ENCODE measurements around the gene DSE.

DSE gene

DNA sequence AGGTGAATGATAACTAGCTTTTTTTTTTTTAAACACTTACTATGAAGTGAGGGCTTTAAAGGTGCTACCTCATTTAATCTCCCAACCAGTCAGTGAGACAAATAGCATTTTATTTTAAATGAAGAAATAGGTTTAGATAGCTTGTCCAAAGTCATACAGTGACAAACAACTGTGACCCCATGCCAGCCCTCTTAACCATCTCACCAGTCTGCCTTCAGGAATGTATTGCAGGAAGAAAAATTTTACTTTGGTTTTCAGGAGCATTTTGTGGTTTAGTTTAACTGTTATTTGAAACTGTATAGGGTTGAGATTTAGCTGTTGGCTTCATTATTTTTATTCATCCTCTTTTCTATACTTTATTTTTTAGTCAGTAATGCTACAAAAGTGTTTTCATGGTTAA lies 18.6 kb downstream of the DSE start:
- DNase-seq: no peak

DNA sequence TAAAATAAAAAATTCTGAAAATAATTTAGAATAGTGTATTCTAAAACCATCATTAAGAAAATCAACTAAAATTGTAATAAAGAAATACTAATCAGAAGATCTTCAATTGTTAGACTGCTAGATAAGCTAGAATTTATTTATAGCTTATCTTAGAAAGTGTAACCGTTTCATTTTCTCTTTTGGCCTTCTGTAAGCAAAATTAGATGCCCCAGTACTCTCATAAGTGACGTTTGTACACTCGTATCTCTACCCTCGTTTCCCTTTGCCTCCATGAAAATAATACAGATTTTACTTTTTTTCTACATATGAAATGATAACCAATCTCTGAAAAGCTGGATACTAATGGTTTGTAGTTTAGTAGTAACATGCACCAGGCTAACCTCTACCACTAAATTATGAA lies 19.8 kb downstream of the DSE start:
- DNase-seq: no peak

DNA sequence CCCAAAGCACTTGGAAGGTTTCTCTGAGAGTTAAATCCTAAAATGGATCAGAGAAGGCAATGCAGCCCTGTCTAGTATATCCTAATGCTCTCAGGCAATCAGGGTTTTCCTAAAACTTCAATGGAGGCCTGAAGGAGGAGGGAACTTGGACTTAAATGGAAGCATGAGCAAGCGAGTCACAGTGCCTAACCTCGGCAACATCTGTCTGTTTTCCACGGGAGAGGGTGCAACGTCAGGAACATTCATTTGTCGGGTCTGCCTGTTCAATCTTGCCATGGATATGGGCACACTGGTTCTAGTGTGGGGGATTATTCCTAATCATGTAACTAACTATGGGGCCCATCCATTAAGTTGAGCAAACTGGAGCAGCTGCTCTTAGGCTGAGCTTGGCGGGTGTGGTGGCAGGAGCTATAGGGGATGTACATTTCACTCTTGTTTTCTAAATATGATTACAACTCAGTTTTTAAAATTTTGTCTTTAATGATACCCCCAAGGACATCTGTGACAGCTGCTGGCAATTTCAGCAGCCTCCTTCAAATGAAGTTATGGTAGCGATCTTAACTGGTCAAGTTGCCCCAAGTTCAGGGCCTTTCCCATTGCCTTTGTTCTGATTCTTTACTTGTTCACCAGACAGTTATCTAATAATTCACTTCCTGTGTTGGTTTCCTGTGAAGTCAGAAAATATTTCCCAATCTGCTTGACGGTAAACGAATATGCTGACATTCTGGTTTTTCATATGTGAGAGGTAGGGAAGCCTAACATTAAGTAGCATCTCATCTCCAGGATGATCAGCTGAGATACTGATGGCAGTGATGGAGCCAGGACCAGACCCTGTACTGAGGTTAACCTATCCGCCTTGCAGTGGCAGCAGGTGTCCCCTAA lies 21.6 kb downstream of the DSE start:
- DNase-seq: no peak

DNA sequence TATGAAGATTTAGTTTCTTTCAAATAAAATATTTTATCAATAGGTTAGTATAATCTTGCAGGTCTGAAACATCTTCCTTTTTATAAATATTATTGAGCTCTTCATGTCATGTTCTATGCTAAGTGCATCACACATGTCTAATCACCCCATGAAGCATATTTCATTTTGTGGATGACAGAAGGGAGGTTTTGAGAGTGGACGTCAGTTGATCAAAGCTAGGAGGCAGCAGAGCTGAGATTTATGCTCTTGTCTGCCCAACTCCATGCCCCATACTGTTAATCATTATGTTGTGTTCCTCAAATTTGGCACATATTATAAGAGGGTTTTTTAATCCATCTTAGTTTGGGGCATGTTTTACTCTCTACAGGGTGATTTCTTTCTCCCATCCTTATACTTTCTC lies 22.7 kb downstream of the DSE start:
- DNase-seq: no peak

DNA sequence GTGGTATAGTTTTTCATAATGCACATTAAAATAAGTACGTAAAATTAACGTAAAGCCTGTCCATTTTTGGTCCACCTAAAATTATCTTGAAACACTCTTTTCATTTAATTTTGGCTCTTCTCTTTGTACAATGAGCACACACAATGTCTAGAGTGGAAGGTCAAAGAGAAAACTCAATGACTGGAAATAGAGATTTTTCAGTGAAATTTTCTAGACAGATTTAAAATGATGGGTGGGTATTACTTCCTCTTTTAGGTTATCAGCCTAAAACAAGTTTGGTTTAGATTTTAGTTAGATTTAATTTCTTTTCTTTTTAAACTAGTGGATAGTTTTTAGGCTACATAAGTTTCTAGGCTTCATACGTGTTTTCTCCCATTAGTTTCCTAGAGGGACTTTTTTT lies 24.9 kb downstream of the DSE start:
- no peak for DNase-seq

DNA sequence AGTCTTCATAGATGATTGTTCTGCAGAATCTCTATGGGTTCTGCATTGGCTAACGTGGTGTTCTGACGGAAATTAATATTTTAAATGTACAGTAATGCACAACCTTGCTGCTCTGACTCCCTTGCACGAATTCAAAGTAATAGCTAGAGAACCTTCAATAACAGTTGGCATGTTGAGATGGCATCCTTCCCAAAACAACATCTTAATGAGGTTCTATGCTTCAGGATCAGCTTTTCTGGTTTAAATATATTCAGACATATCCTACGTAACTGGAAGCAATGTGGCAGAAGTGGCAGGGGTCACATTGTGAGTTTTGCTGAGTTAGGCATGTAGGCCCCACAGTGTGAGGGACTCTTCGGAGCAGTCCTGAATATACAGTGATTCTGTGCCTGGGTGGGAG lies 25.7 kb downstream of the DSE start:
- no peak for DNase-seq

DNA sequence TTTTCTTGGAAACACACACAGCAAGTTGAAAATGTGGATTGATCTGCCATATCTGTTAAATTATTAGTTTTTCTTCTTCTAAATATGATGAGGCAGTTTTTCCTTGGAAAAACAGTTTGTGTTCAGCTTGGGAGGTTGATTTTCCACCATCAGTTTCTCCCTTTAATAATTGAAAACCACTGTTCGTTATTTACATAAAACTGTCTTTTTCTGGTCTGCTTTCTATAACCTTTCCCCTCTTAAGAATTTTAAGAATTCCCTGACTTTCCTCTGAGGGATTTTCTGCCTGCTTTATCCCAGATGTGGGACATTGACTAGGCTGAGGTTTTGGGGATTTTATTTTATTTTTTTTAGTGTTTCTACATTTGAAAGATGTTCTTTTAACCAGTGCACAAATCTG lies 27.2 kb downstream of the DSE start:
- peak; percentile 43 for DNase-seq

DNA sequence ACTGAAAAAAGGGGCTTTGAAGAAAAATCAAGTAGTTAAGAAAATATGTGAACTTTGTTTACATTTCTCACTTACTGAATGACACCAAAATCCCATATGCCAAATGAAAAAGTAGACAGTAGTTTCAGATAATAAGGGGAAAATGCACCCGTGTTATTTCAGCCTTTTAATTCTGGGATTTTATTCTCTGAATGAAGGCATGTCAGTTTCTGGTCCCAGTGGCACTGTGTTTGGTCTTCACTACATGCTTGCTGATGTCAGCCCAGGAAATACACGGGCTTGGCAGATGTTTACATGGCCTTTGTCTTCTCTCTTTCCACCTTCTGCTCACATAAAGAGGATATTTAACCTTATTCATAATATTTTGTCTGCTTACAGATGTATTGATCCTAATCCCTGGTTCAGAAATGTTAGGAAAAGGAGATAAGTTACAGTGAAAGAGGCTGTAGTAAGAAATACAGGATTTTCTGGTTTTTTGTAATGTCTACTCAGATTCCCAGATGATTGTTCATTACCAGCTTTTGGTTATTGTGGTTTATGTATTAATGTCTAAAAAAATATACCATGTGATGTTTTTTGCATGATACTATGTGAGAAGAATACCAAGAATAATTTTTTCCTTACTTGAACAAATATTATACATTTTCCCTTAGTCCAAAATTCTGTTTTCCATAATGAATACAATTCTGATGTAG lies 27.7 kb downstream of the DSE start:
- DNase-seq: peak; percentile 54

DNA sequence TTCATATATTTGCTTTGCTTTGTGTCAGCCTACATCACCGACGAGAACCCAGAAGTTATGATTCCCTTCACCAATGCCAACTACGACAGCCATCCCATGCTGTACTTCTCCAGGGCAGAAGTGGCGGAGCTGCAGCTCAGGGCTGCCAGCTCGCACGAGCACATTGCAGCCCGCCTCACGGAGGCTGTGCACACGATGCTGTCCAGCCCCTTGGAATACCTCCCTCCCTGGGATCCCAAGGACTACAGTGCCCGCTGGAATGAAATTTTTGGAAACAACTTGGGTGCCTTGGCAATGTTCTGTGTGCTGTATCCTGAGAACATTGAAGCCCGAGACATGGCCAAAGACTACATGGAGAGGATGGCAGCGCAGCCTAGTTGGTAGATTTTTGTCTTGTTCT lies 28.5 kb downstream of the DSE start:
- no peak for DNase-seq

DNA sequence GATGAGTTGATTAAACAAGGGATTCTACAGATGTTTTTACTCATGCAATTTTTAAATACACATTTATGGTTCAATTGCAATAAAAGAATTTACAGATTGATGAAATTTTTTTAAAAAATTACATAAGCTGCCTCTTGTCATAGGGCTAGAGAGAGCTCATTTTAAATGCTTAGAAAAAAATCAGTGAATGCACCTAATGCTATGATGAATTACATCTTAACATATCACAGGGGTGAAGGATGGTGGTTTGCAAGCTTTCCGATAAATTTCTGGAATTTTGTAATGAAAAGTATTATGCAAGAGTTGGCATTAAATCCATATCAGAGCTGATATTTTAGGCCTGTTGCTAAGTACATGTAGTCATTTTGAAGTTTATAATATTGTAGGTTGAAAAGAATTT lies 29.6 kb downstream of the DSE start:
- DNase-seq: no peak

DNA sequence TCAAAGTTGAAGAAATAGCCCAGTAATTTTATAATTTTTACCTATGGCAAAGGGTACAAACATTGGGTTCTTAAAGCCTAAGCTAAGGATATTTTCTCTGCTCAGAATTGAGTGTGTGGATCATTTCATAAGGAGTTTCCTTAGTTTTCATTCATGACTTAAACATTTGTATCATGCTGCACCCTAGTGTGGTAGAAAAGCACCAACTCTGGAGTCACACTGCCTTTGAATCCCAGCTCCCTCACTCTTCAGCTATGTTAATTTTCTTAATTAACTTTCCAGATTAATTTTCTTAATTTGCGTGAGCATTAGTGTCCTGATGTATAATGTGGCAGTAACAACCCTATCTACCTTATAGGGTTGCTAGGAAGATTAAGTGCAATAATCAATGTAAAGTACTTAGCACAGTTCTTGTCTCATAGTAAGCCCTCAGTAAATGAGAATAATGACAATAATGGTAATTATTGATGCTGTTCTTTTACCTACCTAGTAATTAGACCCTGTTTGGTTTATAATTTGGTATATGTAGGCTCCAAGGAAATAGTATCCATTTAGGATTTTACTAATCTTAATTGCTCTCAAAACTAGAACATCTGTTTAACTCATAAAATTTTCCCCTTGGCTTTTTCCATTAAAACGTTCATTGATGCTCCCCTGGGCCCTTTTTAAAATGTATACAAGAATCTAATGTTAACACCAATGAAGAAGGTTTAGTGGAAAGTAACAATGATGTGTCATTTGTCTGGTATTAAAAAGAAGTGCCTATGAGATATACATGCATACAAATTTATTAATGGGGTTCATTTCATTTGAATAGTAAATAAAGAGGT lies 31.6 kb downstream of the DSE start:
- no peak for DNase-seq

DNA sequence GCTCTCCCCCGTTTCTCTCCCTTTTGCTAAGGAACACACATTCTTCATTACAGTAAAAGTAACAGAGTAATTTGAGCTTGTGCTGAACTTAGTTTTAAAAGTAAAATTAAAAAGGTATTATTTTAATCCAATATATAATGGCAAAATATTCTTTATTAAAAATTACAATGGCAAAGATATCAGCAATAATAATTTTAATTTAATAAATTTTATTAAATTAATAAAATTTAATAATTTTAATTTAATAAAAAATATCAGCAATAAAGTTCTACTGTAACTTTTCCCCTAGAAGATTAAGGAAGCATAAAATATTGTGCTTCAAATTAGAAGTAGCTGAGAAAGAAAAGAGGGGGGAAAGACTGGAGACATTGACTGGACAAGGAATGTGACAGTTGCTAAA lies 32.5 kb downstream of the DSE start:
- no peak for DNase-seq

DNA sequence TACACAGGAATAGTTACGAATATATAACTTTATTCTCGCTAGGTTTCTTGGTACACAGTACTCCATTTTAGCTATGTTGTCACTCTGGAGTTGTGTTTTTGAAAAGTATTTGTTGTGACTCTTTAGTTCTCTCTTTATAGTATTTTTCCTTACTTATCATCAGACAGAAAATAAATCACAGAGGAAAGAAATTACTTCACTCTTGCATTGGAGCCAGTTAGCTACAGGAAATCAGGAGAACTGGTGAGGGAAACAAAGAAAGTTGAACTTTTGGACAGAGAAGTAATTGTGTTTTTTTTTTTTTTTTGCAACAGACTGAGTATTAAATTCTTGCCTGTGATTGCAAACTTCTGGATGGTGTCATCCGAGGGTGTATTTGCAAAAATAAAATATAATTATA lies 33.9 kb downstream of the DSE start:
- DNase-seq: peak; percentile 26

DNA sequence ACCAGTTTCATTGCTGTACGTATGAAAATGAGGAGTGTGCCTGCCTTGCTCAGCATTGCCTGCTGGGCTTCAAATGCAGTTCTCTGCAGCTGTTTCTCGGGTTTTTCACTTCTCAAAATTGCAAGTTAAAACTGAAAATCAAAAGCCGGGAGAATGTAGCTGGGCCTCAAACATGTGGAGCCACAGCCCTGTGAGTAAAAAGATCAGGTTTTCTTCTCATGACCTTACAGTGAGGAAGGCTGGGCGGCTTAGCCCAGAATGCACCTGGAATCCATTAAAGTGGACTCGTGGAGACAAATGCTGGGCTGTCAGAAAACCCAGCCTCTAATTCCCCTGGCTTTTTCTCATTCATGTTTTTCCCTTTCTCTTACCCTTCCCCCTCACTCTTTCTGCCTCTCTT lies 34.4 kb downstream of the DSE start:
- peak; percentile 66 for DNase-seq

DNA sequence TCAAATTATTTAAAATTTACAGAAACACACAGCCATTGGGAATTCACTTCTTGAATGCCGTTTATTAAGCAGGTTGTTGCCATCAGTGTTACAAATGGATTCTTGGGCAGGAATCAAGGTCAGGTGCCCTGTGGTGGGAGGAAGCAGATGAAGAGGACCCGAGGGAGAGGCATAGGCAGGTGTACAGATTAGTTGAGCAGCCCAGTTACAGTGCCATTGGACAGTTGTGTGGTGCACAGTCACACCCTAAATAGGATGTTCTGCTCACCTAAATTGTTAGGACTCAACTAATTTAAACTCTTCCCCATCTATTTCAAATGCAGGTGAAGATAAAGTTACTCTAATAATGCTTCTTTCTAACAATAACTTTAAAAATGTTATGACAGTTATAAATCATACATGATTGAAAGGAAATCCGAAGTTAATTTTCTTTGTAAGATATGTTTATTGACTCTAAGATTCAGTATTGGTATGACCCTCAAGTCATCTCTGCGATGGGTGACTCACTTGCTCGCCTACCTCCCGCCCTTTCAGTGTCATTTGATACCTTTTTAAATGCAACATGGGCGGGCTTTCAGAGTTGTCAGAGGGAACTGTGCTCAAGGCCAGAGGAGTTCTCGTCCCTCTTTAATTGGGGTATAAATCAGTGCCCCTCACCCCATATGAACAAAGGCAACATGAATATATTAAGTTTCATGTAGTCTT lies 35.1 kb downstream of the DSE start:
- peak; percentile 51 for DNase-seq

DNA sequence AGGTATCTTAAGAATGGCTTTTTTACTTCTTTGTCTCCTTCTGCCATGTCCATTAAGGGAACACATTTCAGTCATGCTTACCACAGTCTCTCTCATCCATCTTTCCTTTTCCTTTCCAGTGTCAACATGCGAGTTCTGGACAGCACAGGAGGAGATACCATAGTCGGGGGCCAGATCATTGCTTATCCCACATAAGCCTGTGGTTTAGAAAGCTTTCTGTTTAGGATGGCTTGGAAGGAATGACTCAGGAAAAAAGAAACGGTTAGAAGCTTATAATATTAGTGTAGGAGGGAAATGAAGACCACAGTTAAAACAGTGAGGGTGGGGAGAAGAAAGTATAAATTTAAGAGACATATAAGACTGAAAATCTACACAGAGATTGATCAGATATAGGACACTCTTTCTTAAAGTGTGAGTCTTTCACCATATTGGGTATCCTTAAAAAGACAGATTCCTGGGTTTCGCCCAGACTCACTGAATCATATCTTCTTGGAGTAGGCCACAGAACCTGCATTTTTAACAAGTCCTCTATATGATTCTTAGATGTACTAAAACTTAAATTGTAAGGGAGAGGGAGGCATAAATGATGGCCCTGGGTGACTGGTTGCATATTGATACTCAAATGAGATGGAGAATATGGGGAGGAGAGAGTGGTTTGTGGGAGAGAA lies 36.1 kb downstream of the DSE start:
- DNase-seq: peak; percentile 26

DNA sequence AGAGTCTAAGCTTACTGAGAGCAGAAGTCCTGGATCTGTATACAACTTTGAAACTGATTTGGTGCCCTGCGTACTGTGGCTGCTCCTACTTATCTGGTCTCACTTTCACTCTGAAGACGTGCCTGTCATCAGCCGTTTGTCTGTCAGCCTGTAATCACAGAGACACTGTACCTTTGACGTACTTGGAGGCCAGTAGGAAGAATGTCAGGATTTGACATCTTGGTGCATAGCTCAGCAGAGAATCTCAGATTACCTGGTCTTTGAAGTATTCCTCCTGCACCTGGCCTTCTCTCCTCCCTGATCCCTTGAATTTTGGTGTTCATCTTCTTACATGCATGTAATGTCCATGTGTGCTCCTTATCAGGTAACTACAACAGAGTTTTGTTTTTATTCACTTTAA lies 37.7 kb downstream of the DSE start:
- DNase-seq: no peak

DNA sequence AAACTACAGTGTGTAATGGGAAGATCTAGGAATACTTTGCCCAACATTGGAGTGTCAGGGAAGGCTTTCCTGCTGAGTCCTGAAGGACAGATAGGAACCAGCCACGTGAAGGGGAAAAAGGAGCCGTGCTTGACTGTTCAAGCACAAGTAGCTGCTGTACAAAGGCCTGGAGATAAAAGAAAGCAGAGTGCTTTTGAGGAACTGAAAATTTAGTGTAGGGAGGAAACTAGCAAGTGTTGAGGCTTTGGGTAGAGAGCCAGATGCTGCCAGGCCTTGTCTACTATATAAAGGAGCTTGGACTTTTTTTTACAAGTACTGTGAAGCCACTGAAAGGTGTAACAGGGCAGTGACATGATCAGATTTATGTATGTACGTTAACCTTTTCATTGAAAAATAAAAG lies 39.0 kb downstream of the DSE start:
- DNase-seq: no peak

DNA sequence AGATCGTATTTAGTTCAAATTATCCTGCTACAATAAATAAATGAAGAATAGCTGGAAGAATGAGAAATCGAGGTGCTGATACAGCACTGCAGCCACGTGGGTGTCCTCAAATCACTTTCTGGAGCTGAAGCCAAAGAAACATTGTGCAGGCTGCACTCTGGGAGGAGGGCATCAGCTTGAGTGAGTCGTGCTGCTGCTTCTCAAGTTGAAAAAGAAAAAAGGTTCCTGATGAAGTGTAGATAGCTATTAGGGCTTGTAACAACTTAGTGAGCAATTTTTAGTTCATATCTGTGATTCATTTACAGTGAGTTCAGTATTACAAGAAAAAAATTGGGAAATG lies 40.5 kb downstream of the DSE start:
- no peak for DNase-seq

DNA sequence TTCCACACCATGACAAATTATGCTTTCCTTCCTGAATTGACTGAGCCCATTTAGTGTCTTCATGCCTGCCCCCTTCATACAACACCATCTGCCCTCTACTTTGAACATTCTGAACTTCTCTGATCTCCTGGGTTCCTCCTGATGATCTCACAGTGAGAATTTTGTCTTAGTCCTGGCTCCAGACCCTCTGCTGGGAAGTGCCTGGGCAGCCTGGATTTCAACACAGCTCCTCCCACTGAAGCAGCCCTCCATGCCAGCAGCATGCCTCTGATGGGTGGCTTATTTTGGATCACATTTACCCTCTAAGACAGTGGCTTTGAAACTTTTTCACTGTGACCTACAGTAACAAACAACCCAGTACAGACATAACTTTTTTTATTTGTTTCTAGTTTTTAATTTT lies 41.5 kb downstream of the DSE start:
- no peak for DNase-seq

DNA sequence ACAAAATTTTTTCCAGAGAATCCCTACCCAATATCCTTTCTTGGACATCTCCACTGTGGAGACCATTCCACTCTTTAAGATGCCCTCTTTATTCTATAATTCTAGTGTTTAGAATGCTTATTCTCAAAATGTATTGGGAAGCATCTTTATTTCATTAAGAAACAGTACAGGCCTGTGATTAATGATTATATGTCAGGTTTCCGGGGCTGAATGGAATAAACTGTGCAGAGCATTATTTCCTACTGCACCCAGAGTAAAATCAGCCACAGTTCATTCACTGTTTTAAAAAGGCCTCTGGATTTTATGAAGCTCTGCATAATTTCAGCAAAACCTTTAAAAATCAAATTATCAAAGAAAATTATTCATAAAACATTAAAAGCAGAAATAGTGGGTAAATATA lies 42.6 kb downstream of the DSE start:
- DNase-seq: no peak

DNA sequence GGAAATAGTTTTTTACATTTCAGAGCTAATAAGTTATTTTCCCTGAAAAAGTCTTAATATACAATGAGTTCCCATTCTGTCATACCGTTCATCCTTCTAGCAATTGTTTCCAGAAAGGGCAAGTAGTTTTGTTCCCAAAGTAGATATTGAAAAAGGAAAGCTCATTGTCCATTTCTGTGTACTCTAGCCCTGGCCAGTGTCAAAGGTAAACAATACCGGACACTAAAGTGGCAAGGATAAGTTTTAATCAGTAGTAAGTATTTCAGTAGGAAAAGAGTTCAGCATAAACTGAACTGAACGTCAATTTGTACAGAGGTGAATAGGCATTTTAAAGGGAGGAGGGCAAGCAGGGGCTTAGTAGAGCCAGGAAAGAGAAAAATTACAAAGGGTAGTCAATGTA lies 46.9 kb downstream of the DSE start:
- DNase-seq: no peak
